Lower leg skin (tissue), 3 donors: ENCODE measurements around the gene OSR1.
"Not testable (repeated sequence)": the region's sequence is repeated elsewhere in the genome, so short reads cannot be mapped to it uniquely, and the experiment has no call there.

ENCODE experiments used
- POLR2A ChIP-seq, 2 donors: fragments of 450-650 bp; IDR thresholded peaks; one replicate each; pipeline ENCODE4 v1.6.1; 2016 to 2017; ENCODE audit warnings: antibody characterized with exemption in 2 of 2, mild to moderate bottlenecking in 1 of 2, moderate library complexity in 1 of 2
- TF ChIP-seq, protein P1 (sequence below), 3 donors: fragments of 450-650 bp; IDR thresholded peaks; one replicate each; pipeline ENCODE4 v1.5.1; 2016; ENCODE audit warnings: antibody characterized with exemption in 3 of 3, mild to moderate bottlenecking in 3 of 3, moderate library complexity in 2 of 3

DNA sequence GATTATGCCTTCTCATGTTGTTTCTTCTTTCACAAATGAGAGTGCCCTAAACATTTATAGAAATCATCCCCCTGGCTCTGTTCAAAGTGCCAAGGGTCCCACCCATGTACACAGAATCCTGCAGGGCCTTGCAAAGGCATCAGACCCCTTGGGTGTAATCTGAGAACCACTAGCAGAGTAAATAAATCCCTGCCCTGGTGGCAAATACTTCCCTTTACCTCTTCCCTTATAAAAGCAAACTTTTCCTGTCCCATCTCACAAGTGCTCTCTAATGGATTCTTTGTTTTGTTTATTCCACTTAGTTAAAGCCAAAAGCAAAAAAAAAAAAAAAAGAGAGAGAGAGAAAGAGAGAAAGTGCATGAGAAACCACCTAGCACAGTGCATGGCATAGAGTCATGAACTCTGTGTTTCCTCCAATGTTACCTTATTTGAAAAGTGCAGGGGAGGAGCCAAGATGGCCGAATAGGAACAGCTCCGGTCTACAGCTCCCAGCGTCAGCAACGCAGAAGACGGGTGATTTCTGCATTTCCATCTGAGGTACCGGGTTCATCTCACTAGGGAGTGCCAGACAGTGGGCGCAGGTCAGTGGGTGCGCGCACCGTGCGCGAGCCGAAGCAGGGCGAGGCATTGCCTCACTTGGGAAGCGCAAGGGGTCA is 52.9 kb downstream of the OSR1 start:
- TF ChIP-seq, protein P1, sequence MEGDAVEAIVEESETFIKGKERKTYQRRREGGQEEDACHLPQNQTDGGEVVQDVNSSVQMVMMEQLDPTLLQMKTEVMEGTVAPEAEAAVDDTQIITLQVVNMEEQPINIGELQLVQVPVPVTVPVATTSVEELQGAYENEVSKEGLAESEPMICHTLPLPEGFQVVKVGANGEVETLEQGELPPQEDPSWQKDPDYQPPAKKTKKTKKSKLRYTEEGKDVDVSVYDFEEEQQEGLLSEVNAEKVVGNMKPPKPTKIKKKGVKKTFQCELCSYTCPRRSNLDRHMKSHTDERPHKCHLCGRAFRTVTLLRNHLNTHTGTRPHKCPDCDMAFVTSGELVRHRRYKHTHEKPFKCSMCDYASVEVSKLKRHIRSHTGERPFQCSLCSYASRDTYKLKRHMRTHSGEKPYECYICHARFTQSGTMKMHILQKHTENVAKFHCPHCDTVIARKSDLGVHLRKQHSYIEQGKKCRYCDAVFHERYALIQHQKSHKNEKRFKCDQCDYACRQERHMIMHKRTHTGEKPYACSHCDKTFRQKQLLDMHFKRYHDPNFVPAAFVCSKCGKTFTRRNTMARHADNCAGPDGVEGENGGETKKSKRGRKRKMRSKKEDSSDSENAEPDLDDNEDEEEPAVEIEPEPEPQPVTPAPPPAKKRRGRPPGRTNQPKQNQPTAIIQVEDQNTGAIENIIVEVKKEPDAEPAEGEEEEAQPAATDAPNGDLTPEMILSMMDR (IDR thresholded peaks at IDR 0.05): not testable (repeated sequence)
- TF ChIP-seq POLR2A (IDR thresholded peaks at IDR 0.05): not testable (repeated sequence)
